GM18907 (cell line): ENCODE results near the gene FMO1.
A peak's percentile ranks its signal among the peaks of the same experiment; 100 is the strongest.
"Not testable (repeated sequence)": the region's sequence is repeated elsewhere in the genome, so short reads cannot be mapped to it uniquely, and the experiment has no call there.

Source experiments
- ATAC-seq: cut with Tn5 transposase; IDR thresholded peaks from one replicate; pipeline ENCODE4 v1.9.1; 2021; ENCODE audit warnings: mild to moderate bottlenecking, moderate library complexity; ENCODE audit not compliant: unreplicated experiment

The FMO1 gene

GRCh38 chr1:171277534-171277933 lies 29.2 kb downstream of the FMO1 start:
- ATAC-seq, result no peak

GRCh38 chr1:171279234-171279633 lies 30.9 kb downstream of the FMO1 start:
- no peak for ATAC-seq

- ATAC-seq, result no peak
Measured at GRCh38 chr1:171279678-171280077, 31.4 kb downstream of the FMO1 start.

- no peak for ATAC-seq
Measured at GRCh38 chr1:171280599-171280998, 32.3 kb downstream of the FMO1 start.

- ATAC-seq, result peak; percentile 55
Measured at GRCh38 chr1:171286032-171286705, 37.9 kb downstream of the FMO1 start.

DNA sequence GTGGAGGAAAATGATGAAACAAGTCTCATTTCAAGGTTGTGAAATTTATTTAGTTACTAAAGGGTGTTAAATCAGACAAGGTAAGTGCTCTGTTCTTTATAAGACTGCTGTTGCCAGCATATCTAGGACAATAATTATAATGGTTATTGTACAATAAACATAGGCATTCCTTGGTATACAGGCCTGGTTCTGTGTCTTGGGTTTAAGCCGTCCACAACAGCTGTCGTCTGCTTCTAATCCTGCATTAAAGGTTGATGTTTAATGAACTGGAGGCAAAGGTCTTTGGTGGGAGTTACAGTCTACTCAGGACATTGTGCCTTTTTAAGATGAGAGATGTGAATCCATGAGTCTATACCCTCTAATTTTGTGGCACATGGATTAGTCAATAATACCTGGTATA lies 42.3 kb downstream of the FMO1 start:
- no peak for ATAC-seq

GRCh38 chr1:171292799-171293198 lies 44.5 kb downstream of the FMO1 start:
- no peak for ATAC-seq

GRCh38 chr1:171295383-171295782 lies 47.1 kb downstream of the FMO1 start:
- ATAC-seq, result not testable (repeated sequence)

GRCh38 chr1:171295821-171296220 lies 47.5 kb downstream of the FMO1 start:
- ATAC-seq, result no peak

- no peak for ATAC-seq
Measured at GRCh38 chr1:171296897-171297296, 48.6 kb downstream of the FMO1 start.

GRCh38 chr1:171298696-171299095 lies 50.4 kb downstream of the FMO1 start:
- ATAC-seq, result no peak

DNA sequence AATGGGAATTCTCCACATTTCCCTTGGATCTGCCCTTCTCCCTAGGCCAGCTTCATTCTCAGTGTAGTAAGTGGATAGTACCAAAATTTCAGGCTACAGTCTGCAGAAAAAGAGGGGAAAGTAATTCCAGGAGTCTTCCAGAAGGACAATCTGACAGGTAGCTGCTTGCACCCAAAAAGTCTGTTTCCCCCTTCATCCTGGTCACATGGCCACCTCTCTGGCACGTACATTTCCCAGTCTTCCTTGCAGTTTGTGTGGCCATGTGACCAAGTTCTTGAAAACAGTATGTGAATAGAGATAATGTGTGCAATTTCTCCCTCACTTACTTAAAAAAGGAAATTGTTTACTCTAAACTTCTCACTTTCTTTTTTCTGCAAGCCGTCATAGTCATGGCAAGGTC lies 51.0 kb downstream of the FMO1 start:
- ATAC-seq, result no peak

DNA sequence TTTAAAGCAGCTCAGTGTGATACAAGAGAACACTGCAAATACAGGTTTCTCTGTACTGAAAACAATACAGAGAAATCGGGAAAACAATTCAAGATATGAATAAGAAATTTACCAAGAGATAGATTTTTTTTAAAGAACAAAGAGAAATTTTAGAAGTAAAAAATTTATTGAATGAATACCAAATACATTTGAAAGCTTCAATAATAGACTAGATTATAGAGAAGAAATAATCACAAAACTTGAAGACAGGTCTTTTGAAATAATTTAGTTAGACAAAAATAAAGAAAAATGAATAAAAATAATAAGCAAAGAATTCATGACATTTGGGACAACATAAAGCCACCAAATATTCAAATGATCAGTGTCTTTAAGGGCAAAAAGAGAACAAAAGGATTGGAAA lies 52.1 kb downstream of the FMO1 start:
- ATAC-seq, result no peak

DNA sequence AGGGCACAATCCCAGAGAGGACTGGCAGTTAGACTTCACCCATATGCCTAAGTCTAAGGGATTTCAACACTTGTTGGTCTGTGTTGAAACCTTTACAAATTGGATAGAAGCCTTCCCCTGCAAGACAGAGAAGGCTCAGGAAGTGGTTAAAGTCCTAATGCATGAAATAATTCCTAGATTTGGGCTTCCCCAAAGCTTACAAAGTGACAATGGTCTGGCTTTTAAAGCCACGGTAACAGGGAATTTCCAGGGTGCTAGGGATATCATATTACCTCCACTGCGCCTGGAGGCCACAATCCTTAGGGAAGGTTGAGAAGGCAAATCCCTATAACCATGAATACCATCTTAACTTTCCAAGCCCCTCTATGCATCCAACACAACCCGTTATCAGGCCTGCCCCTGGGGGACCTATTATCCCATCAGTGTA lies 62.4 kb downstream of the FMO1 start:
- ATAC-seq, result no peak

DNA sequence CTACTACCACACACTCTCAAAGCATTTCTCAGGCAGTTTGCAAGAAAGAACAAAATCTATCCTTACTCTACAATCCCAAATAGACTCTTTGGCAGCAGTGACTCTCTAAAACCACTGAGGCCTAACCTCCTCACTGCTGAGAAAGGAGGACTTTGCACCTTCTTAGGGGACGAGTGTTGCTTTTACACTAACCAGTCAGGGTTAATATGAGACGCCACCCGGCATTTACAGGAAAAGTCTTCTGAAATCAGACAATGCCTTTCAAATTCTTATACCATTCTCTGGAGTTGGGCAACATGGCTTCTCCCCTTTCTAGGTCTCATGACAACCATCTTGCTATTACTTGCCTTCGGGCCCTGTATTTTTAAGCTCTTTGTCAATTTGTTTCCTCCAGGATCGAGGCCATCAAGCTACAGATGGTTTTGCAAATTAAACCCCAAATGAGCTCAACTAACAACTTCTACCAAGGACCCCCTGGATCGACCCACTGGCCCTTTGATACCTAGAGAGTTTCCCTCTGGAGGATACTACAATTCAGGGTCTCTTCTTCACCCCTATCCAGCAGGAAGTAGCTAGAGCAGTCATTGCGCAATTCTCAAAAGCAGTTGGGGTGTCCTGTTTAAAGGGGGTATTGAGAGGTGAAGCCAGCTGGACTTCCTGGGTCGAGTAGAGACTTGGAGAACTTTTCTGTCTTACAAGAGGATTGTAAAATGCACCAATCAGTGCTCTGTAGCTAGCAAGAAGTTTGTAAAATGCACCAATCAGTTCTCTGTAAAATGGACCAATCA lies 63.7 kb downstream of the FMO1 start:
- ATAC-seq, result no peak

GRCh38 chr1:171313319-171313834 lies 65.1 kb downstream of the FMO1 start:
- peak; percentile 78 for ATAC-seq

GRCh38 chr1:171313835-171314320 lies 65.6 kb downstream of the FMO1 start, which contains the start of gene FMO4:
TSS of gene FMO4 (plus strand) at chr1:171314183. CDS start at chr1:171319826, 5,643 bp downstream.
- ATAC-seq, result peak; percentile 100

- ATAC-seq, result no peak
Measured at GRCh38 chr1:171329251-171329650, 81.0 kb downstream of the FMO1 start.

- no peak for ATAC-seq
Measured at GRCh38 chr1:171334024-171334640, 85.8 kb downstream of the FMO1 start.
